Measurements from ENCODE around the gene SPATA6L.

DNA sequence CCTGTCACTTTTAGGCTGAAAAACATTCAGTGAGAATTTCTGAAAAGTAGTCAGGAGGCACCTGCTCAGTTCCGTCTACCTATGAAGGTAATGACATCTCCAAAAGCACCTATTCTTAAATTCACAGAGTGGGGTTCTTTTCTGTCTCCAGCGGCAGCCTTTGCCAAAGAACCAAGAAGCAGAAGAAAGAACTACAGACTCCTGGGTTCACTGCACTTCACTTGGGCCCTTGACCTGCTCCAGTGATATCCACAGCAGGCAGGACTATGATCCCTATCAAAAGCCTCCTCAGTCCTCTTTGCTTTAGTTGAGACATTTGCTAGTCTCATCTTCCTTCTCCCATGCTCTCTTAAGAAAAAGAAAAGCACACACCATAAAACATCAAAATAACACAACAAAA lies 23.9 kb downstream of the SPATA6L start:
- TF ChIP-seq, protein P1, sequence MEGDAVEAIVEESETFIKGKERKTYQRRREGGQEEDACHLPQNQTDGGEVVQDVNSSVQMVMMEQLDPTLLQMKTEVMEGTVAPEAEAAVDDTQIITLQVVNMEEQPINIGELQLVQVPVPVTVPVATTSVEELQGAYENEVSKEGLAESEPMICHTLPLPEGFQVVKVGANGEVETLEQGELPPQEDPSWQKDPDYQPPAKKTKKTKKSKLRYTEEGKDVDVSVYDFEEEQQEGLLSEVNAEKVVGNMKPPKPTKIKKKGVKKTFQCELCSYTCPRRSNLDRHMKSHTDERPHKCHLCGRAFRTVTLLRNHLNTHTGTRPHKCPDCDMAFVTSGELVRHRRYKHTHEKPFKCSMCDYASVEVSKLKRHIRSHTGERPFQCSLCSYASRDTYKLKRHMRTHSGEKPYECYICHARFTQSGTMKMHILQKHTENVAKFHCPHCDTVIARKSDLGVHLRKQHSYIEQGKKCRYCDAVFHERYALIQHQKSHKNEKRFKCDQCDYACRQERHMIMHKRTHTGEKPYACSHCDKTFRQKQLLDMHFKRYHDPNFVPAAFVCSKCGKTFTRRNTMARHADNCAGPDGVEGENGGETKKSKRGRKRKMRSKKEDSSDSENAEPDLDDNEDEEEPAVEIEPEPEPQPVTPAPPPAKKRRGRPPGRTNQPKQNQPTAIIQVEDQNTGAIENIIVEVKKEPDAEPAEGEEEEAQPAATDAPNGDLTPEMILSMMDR (IDR thresholded peaks at IDR 0.05; ENCODE audit: low read depth, low read length, missing input control), result no peak
- TF ChIP-seq HNF4A (conservative IDR thresholded peaks at IDR 0.05), result no peak
- TF ChIP-seq YY1 (IDR thresholded peaks at IDR 0.05), result no peak

All from liver (tissue), 3 donors.